ENCODE data around the gene ABCA2. TPM values are rescaled to one million over a fixed set of nuclear protein-coding genes. Genes with fewer than 3 reads are reported as not detected.

The ABCA2 gene
- total RNA-seq, 1 experiment from 2014 or later = 21.7 TPM

- POLR2A ChIA-PET = interaction anchor here (0.6 kb wide), 1 partner anchor 151 kb away, joined by 3 read pairs; the partner anchor contains the start of gene EDF1
- CTCF ChIA-PET = interaction anchor here (0.6 to 3.0 kb wide), 2 partner anchors 11 to 224 kb away, joined by 3 to 14 read pairs; partner anchors contain the start of gene ABCA2
- Mint-ChIP-seq H3K36me3 (ENCODE audit: insufficient read depth, unreplicated experiment) (peaks cover 13% of the 10 kb centered on the region), H3K9me3 (ENCODE audit: unreplicated experiment) (no peaks in the 10 kb centered on the region), H3K4me3 (ENCODE audit: unreplicated experiment) (no peak overlapping the region), H3K27ac (ENCODE audit: low read depth, unreplicated experiment) (no peak overlapping the region), H3K27me3 (ENCODE audit: insufficient read depth, unreplicated experiment) (no peaks in the 10 kb centered on the region), H3K4me1 (ENCODE audit: insufficient read depth, unreplicated experiment) (no peaks in the 10 kb centered on the region)
- intact Hi-C loops (cut with micrococcal nuclease) = no loop called here
- no peak for DNase-seq (ENCODE audit: unreplicated experiment)
- BruUV-seq (replicated peaks) = no TSS peak
- TF ChIP-seq CTCF (IDR thresholded peaks at IDR 0.05; ENCODE audit: unreplicated experiment) = no peak
Observed at GRCh38 chr9:137017071-137017470, 11.0 kb downstream of the ABCA2 start.

- Mint-ChIP-seq H3K4me3 (ENCODE audit: unreplicated experiment) (no peak overlapping the region), H3K4me1 (ENCODE audit: insufficient read depth, unreplicated experiment) (no peaks in the 10 kb centered on the region), H3K36me3 (ENCODE audit: insufficient read depth, unreplicated experiment) (peaks cover 17% of the 10 kb centered on the region), H3K27ac (ENCODE audit: low read depth, unreplicated experiment) (no peak overlapping the region), H3K27me3 (ENCODE audit: insufficient read depth, unreplicated experiment) (no peaks in the 10 kb centered on the region), H3K9me3 (ENCODE audit: unreplicated experiment) (no peaks in the 10 kb centered on the region)
- CTCF ChIA-PET = interaction anchor here (0.6 kb wide), 1 partner anchor 223 kb away, joined by 3 read pairs; no protein-coding TSS in a partner anchor
- POLR2A ChIA-PET = interaction anchor here (0.6 kb wide), 1 partner anchor 150 kb away, joined by 3 read pairs; the partner anchor contains the start of gene EDF1
- BruUV-seq (replicated peaks) = no TSS peak
- no peak for TF ChIP-seq CTCF (IDR thresholded peaks at IDR 0.05; ENCODE audit: unreplicated experiment)
- DNase-seq (ENCODE audit: unreplicated experiment) = no peak
- intact Hi-C loops (cut with micrococcal nuclease) = no loop called here
Observed at GRCh38 chr9:137016436-137016835, 11.6 kb downstream of the ABCA2 start.

- DNase-seq (ENCODE audit: unreplicated experiment) = no peak
- TF ChIP-seq CTCF (IDR thresholded peaks at IDR 0.05; ENCODE audit: unreplicated experiment) = no peak
- no peaks in the 10 kb centered on the region for H3K9me3 Mint-ChIP-seq (ENCODE audit: unreplicated experiment)
- CTCF ChIA-PET = no interaction called here
- no TSS peak for BruUV-seq (replicated peaks)
- POLR2A ChIA-PET = no interaction called here
- no peak overlapping the region for H3K4me3 Mint-ChIP-seq (ENCODE audit: unreplicated experiment)
- no peaks in the 10 kb centered on the region for H3K27me3 Mint-ChIP-seq (ENCODE audit: insufficient read depth, unreplicated experiment)
- peaks cover 22% of the 10 kb centered on the region for H3K36me3 Mint-ChIP-seq (ENCODE audit: insufficient read depth, unreplicated experiment)
- no peaks in the 10 kb centered on the region for H3K4me1 Mint-ChIP-seq (ENCODE audit: insufficient read depth, unreplicated experiment)
- no peak overlapping the region for H3K27ac Mint-ChIP-seq (ENCODE audit: low read depth, unreplicated experiment)
- intact Hi-C loops (cut with micrococcal nuclease) = no loop called here
Observed at GRCh38 chr9:137015976-137016375, 12.1 kb downstream of the ABCA2 start.

GRCh38 chr9:137015540-137015930 lies 12.5 kb downstream of the ABCA2 start:
- intact Hi-C loops (cut with micrococcal nuclease) = no loop called here
- no peaks in the 10 kb centered on the region for H3K9me3 Mint-ChIP-seq (ENCODE audit: unreplicated experiment)
- no peak overlapping the region for H3K4me3 Mint-ChIP-seq (ENCODE audit: unreplicated experiment)
- DNase-seq (ENCODE audit: unreplicated experiment) = no peak
- no peak overlapping the region for H3K27ac Mint-ChIP-seq (ENCODE audit: low read depth, unreplicated experiment)
- no peaks in the 10 kb centered on the region for H3K27me3 Mint-ChIP-seq (ENCODE audit: insufficient read depth, unreplicated experiment)
- H3K36me3 Mint-ChIP-seq (ENCODE audit: insufficient read depth, unreplicated experiment) = peaks cover 23% of the 10 kb centered on the region
- TF ChIP-seq CTCF (IDR thresholded peaks at IDR 0.05; ENCODE audit: unreplicated experiment) = no peak
- H3K4me1 Mint-ChIP-seq (ENCODE audit: insufficient read depth, unreplicated experiment) = no peaks in the 10 kb centered on the region
- no TSS peak for BruUV-seq (replicated peaks)
- POLR2A ChIA-PET = no interaction called here
- CTCF ChIA-PET = interaction anchor here (0.5 to 1.8 kb wide), 2 partner anchors 14 to 23 kb away, joined by 4 to 6 read pairs; no protein-coding TSS in a partner anchor

All from MCF 10A (cell line).